HCT116 (cell line): ENCODE measurements around the gene RMI2. TPM values are rescaled to one million over a fixed set of nuclear protein-coding genes. Genes with fewer than 3 reads are reported as not detected.

ENCODE experiments used
- ATAC-seq: fragments of 200-7000 bp; cut with Tn5 transposase; 2 replicates; pipeline ENCODE4 v1.9.1; 2020; ENCODE audit warnings: mild to moderate bottlenecking, moderate library complexity
- BruUV-seq: library from RNA; stranded (reverse); fragments of 400-500 nt; replicated peaks from 2 replicates; lab custom pipeline; 2021; lab: Mats Ljungman, UMichigan
- CTCF ChIA-PET: fragments of 300-600 bp; sonication (Branson Sonifier 250); formaldehyde crosslinking; loops from one replicate; lab custom pipeline; 2021; ENCODE audit warnings: antibody characterized with exemption; lab: Charles Lee
- POLR2A ChIA-PET: fragments of 300-600, 350-600 bp; sonication (Branson Sonifier 250); formaldehyde crosslinking; loops from one replicate; lab custom pipeline; 2021; ENCODE audit warnings: antibody characterized with exemption; lab: Charles Lee
- RAD21 ChIA-PET, 2 experiments: fragments of 300-600 bp; sonication (Branson Sonifier 250); formaldehyde crosslinking; loops; one replicate each; lab custom pipeline; 2023; ENCODE audit warnings: low total read pairs in 2 of 2; ENCODE audit not compliant: uncharacterized antibody in 2 of 2, unreplicated experiment in 2 of 2, low non-redundant PET in 1 of 2; lab: Charles Lee
- DNase-seq: peaks from one replicate; pipeline ENCODE4 v3.0.0-alpha.2; 2010; ENCODE audit warnings: low read depth, low spot score
- H2AFZ ChIP-seq: fragments of 200-600 bp; shearing (Covaris generic), sonication (generic); 2 replicates; pipeline ENCODE4 v1.6.1; 2017; ENCODE audit warnings: low read depth, mixed run types, mixed read lengths, antibody characterized with exemption, low read length; ENCODE audit not compliant: poor library complexity, severe bottlenecking
- H3K27ac ChIP-seq: 2 replicates; pipeline ENCODE4 v1.5.1; 2012; ENCODE audit warnings: low read depth, low read length
- H3K27me3 ChIP-seq: fragments of 200-600 bp; sonication (generic); 2 replicates; pipeline ENCODE4 v1.6.1; 2016; ENCODE audit warnings: mixed run types, low read length, mixed read lengths; ENCODE audit not compliant: insufficient read depth
- H3K36me3 ChIP-seq, 2 experiments: fragments of 200-500 bp in 1 of 2; fragments of 200-600 bp in 1 of 2; sonication (Bioruptor generic) in 1 of 2; sonication (generic) in 1 of 2; 2 replicates each; pipeline versions ENCODE4 v1.5.1 to v1.6.1; 2014 to 2016; ENCODE audit warnings: low read length in 2 of 2, inconsistent platforms in 1 of 2, mixed read lengths in 1 of 2, mixed run types in 1 of 2; ENCODE audit not compliant: insufficient read depth in 2 of 2, control insufficient read depth in 1 of 2
- H3K4me1 ChIP-seq, 2 experiments: fragments of 200-600 bp in 1 of 2; sonication (generic) in 1 of 2; 2 replicates each; pipeline versions ENCODE4 v1.5.1 to v1.6.1; 2012 to 2017; ENCODE audit warnings: low read length in 2 of 2, inconsistent platforms in 1 of 2, mild to moderate bottlenecking in 1 of 2, mixed read lengths in 1 of 2, mixed run types in 1 of 2, moderate library complexity in 1 of 2; ENCODE audit not compliant: insufficient read depth in 2 of 2, control insufficient read depth in 1 of 2
- H3K4me2 ChIP-seq: fragments of 200-600 bp; sonication (generic); 2 replicates; pipeline ENCODE4 v1.6.1; 2017; ENCODE audit warnings: mixed run types, low read length, mixed read lengths
- H3K4me3 ChIP-seq, 2 experiments: fragments of 200-600 bp in 1 of 2; sonication (generic) in 1 of 2; replicated peaks in 1 of 2; 2 replicates each; pipeline ENCODE4 v1.5.1; 2011 to 2016; ENCODE audit warnings: low read length in 2 of 2, control low read depth in 1 of 2, low read depth in 1 of 2, mild to moderate bottlenecking in 1 of 2, mixed read lengths in 1 of 2, mixed run types in 1 of 2
- H3K79me2 ChIP-seq: fragments of 200-600 bp; sonication (generic); 2 replicates; pipeline ENCODE4 v1.6.1; 2017; ENCODE audit warnings: mild to moderate bottlenecking, mixed run types, low read length, moderate library complexity, mixed read lengths; ENCODE audit not compliant: insufficient read depth
- H3K9ac ChIP-seq: fragments of 200-600 bp; sonication (generic); 2 replicates; pipeline ENCODE4 v1.6.1; 2016; ENCODE audit warnings: low read length, mixed read lengths
- H3K9me2 ChIP-seq: fragments of 200-600 bp; sonication (generic), shearing (Covaris generic); 2 replicates; pipeline ENCODE4 v1.6.1; 2017; ENCODE audit warnings: mixed run types, mild to moderate bottlenecking, moderate library complexity; ENCODE audit not compliant: insufficient read depth
- H3K9me3 ChIP-seq, 2 experiments: fragments of 200-500 bp in 1 of 2; fragments of 200-600 bp in 1 of 2; sonication (Bioruptor generic) in 1 of 2; sonication (generic) in 1 of 2; 2 replicates each; pipeline ENCODE4 v1.6.1; 2014 to 2017; ENCODE audit warnings: low read length in 2 of 2, mixed read lengths in 2 of 2, inconsistent platforms in 1 of 2, low read depth in 1 of 2, mild to moderate bottlenecking in 1 of 2, mixed run types in 1 of 2, moderate library complexity in 1 of 2; ENCODE audit not compliant: control insufficient read depth in 1 of 2, insufficient read depth in 1 of 2
- H4K20me1 ChIP-seq: fragments of 200-600 bp; sonication (generic), shearing (Covaris generic); 2 replicates; pipeline ENCODE4 v1.6.1; 2017; ENCODE audit warnings: mixed run types, mild to moderate bottlenecking, moderate library complexity; ENCODE audit not compliant: insufficient read depth
- ATF3 ChIP-seq: IDR thresholded peaks from 2 replicates; pipeline ENCODE4 v1.6.1; 2012
- CBX3 ChIP-seq: IDR thresholded peaks from 2 replicates; pipeline ENCODE4 v1.6.1; 2012; ENCODE audit warnings: low read depth
- CEBPB ChIP-seq: IDR thresholded peaks from 2 replicates; pipeline ENCODE4 v1.6.1; 2012; ENCODE audit warnings: low read depth
- CTCF ChIP-seq, 3 experiments: fragments of 200-600 bp in 1 of 3; sonication (generic) in 1 of 3; IDR thresholded peaks in 2 of 3; conservative IDR thresholded peaks in 1 of 3; 2 replicates each; pipeline ENCODE4 v1.5.1; 2012 to 2017; ENCODE audit warnings: low read depth in 2 of 3, low read length in 2 of 3, antibody characterized with exemption in 1 of 3, borderline replicate concordance in 1 of 3, control low read depth in 1 of 3, mild to moderate bottlenecking in 1 of 3, mixed read lengths in 1 of 3, mixed run types in 1 of 3, moderate library complexity in 1 of 3; ENCODE audit not compliant: insufficient read depth in 1 of 3
- EGR1 ChIP-seq: IDR thresholded peaks from 2 replicates; pipeline ENCODE4 v1.6.1; 2012; ENCODE audit warnings: low read depth
- ELF1 ChIP-seq: IDR thresholded peaks from 2 replicates; pipeline ENCODE4 v1.6.1; 2012; ENCODE audit warnings: low read depth, borderline replicate concordance
- EZH2 ChIP-seq: fragments of 200-600 bp; sonication (generic); IDR thresholded peaks from 2 replicates; pipeline ENCODE4 v1.6.1; 2017; ENCODE audit warnings: antibody characterized with exemption, mixed run types
- EZH2phosphoT487 ChIP-seq: fragments of 200-600 bp; IDR thresholded peaks from 2 replicates; pipeline ENCODE4 v1.6.1; 2018; ENCODE audit warnings: antibody characterized with exemption, borderline replicate concordance
- FOSL1 ChIP-seq: IDR thresholded peaks from 2 replicates; pipeline ENCODE4 v1.6.1; 2012; ENCODE audit warnings: low read depth
- JUND ChIP-seq: IDR thresholded peaks from 2 replicates; pipeline ENCODE4 v1.6.1; 2012
- MAX ChIP-seq: IDR thresholded peaks from 2 replicates; pipeline ENCODE4 v1.6.1; 2012
- POLR2A ChIP-seq: IDR thresholded peaks from 2 replicates; pipeline ENCODE4 v1.7.0; 2011; ENCODE audit warnings: borderline replicate concordance; ENCODE audit not compliant: insufficient read depth, insufficient read length; ENCODE audit errors: extremely low read depth
- POLR2AphosphoS5 ChIP-seq: IDR thresholded peaks from 2 replicates; pipeline ENCODE4 v1.6.1; 2011; ENCODE audit warnings: mild to moderate bottlenecking, low read depth, low read length, moderate library complexity
- SIN3A ChIP-seq: IDR thresholded peaks from 2 replicates; pipeline ENCODE4 v1.6.1; 2012; ENCODE audit warnings: low read depth
- SRF ChIP-seq: IDR thresholded peaks from 2 replicates; pipeline ENCODE4 v1.6.1; 2012; ENCODE audit warnings: low read depth
- TCF7L2 ChIP-seq: IDR thresholded peaks from 2 replicates; pipeline ENCODE4 v1.7.0; 2011; ENCODE audit warnings: borderline replicate concordance, inconsistent platforms; ENCODE audit not compliant: insufficient read depth, insufficient read length; ENCODE audit errors: extremely low read depth
- ZBTB33 ChIP-seq: IDR thresholded peaks from 2 replicates; pipeline ENCODE4 v1.6.1; 2011; ENCODE audit warnings: mild to moderate bottlenecking, low read length, moderate library complexity; ENCODE audit not compliant: insufficient replicate concordance; ENCODE audit errors: extremely low read depth
- ZFX ChIP-seq: fragments of 450-650 bp; IDR thresholded peaks from 2 replicates; pipeline ENCODE4 v1.6.1; 2017
- ZNF274 ChIP-seq: fragments of 200-500 bp; sonication (Bioruptor generic); IDR thresholded peaks from 2 replicates; pipeline ENCODE4 v1.6.1; 2014; ENCODE audit warnings: mild to moderate bottlenecking, low read depth, low read length, inconsistent platforms
- intact Hi-C: fragments of 100-400 bp; cut with micrococcal nuclease; formaldehyde crosslinking; loops from 2 replicates; pipeline ENCODE4 v1.10.0; 2022
- total RNA-seq: library from RNA; stranded (reverse); gene quantifications from one replicate; pipeline ENCODE4 v1.2.1, GENCODE V29; 2021; ENCODE audit not compliant: unreplicated experiment

Gene RMI2
- total RNA-seq, 1 experiment from 2014 or later = 19.9 TPM

- no peak for TF ChIP-seq ELF1
- no peak for TF ChIP-seq CEBPB
- TF ChIP-seq JUND = no peak
- no peak for TF ChIP-seq TCF7L2
- no peak for TF ChIP-seq ZNF274
- TF ChIP-seq EZH2phosphoT487 = no peak
- no peak for TF ChIP-seq CTCF (IDR thresholded peaks at IDR 0.05 in 2 of 3, conservative IDR thresholded peaks at IDR 0.05 in 1 of 3; ENCODE audit: borderline replicate concordance in 1 of 3, insufficient read depth in 1 of 3, low read depth in 2 of 3, low read length in 2 of 3)
- TF ChIP-seq ATF3 = no peak
- no peak for TF ChIP-seq ZFX
- no peak for TF ChIP-seq ZBTB33
- no peak for TF ChIP-seq SIN3A
- TF ChIP-seq MAX = no peak
- no peak for TF ChIP-seq EGR1
- TF ChIP-seq CBX3 = no peak
- TF ChIP-seq POLR2AphosphoS5 = no peak
- no peak for TF ChIP-seq EZH2
- no peak for TF ChIP-seq FOSL1
- TF ChIP-seq POLR2A = no peak
- TF ChIP-seq SRF = no peak
- ChIA-PET CTCF (no interaction called here), RAD21 (no interaction called here), POLR2A (no interaction called here)
- Histone ChIP-seq H3K4me3 (no peak overlapping the region), H3K4me1 (peaks cover 18 to 21% of the 10 kb centered on the region in 2 experiments), H3K9me3 (no peaks in the 10 kb centered on the region), H3K27ac (no peak overlapping the region), H3K9ac (no peak overlapping the region), H2AFZ (no peak overlapping the region), H4K20me1 (no peaks in the 10 kb centered on the region), H3K36me3 (no peaks in the 10 kb centered on the region), H3K27me3 (no peaks in the 10 kb centered on the region), H3K4me2 (no peak overlapping the region), H3K9me2 (no peaks in the 10 kb centered on the region), H3K79me2 (no peaks in the 10 kb centered on the region)
- intact Hi-C loops = no loop called here
- BruUV-seq = no TSS peak
- ATAC-seq (no peak), DNase-seq (no peak)
Observed at GRCh38 chr16:11308493-11309283, 36.6 kb upstream of the RMI2 start.
